Gastroesophageal sphincter (tissue), 4 donors: ENCODE data around the gene AUTS2. TPM values are rescaled to one million over a fixed set of nuclear protein-coding genes. Genes with fewer than 3 reads are reported as not detected.

ENCODE experiments used
- ATAC-seq: fragments of 150-250 bp; one replicate; pipeline ENCODE4 v1.9.1; 2016; ENCODE audit warnings: mild to moderate bottlenecking, moderate library complexity
- H3K27ac ChIP-seq, 4 donors: fragments of 200-600 bp; sonication (generic) in 3 of 4; 1 replicate in 3 of 4; 2 replicates in 1 of 4; pipeline ENCODE4 v1.5.1; 2016 to 2019
- H3K27me3 ChIP-seq: fragments of 200-600 bp; sonication (generic); one replicate; pipeline ENCODE4 v1.5.1; 2019
- H3K36me3 ChIP-seq, 2 donors: fragments of 200-600 bp; sonication (generic); one replicate each; pipeline ENCODE4 v1.5.1; 2019; ENCODE audit warnings: control low read depth in 1 of 2
- H3K4me1 ChIP-seq, 3 donors: fragments of 200-600 bp; sonication (generic); 1 replicate in 2 of 3; 2 replicates in 1 of 3; pipeline ENCODE4 v1.5.1; 2016 to 2019; ENCODE audit warnings: control low read depth in 2 of 3
- H3K4me3 ChIP-seq, 2 donors: fragments of 200-600 bp; sonication (generic); one replicate each; pipeline ENCODE4 v1.5.1; 2019; ENCODE audit warnings: mild to moderate bottlenecking in 1 of 2, moderate library complexity in 1 of 2
- H3K9me3 ChIP-seq, 3 donors: fragments of 200-600 bp; sonication (generic); one replicate each; pipeline ENCODE4 v1.5.1; 2017 to 2019; ENCODE audit warnings: control low read depth in 2 of 3
- CTCF ChIP-seq, 4 experiments: fragments of 200-600 bp in 2 of 4; fragments of 450-650 bp in 2 of 4; sonication (generic) in 1 of 4; IDR thresholded peaks; one replicate each; pipeline ENCODE4 v1.5.1; 2017 to 2019; ENCODE audit warnings: antibody characterized with exemption in 4 of 4, mild to moderate bottlenecking in 2 of 4, moderate library complexity in 2 of 4
- EP300 ChIP-seq: sonication (generic); formaldehyde crosslinking; IDR thresholded peaks from one replicate; pipeline ENCODE4 v1.6.1; 2017; ENCODE audit warnings: antibody characterized with exemption, mild to moderate bottlenecking
- POLR2A ChIP-seq, 2 donors: fragments of 450-650 bp; IDR thresholded peaks; one replicate each; pipeline ENCODE4 v1.6.1; 2017; ENCODE audit warnings: antibody characterized with exemption in 2 of 2, mild to moderate bottlenecking in 2 of 2, moderate library complexity in 1 of 2
- POLR2AphosphoS5 ChIP-seq: sonication (generic); formaldehyde crosslinking; IDR thresholded peaks from one replicate; pipeline ENCODE4 v1.6.1; 2017; ENCODE audit warnings: antibody characterized with exemption
- WGBS, 2 donors: methylation state at CpG; one replicate each; pipeline ENCODE4 v1.1.5; 2018; ENCODE audit warnings: low coverage in 1 of 2; 5-methylcytosine and 5-hydroxymethylcytosine counted together
- total RNA-seq, 4 donors: library from RNA; depleted of rRNA; stranded (reverse); fragments of >200 nt; gene quantifications; one replicate each; pipeline ENCODE4 v1.1.0, GENCODE V29; 2016

The AUTS2 gene
- total RNA-seq, 4 donors from 2014 or later = 12.2 to 48.7 (median 44.1) TPM

DNA sequence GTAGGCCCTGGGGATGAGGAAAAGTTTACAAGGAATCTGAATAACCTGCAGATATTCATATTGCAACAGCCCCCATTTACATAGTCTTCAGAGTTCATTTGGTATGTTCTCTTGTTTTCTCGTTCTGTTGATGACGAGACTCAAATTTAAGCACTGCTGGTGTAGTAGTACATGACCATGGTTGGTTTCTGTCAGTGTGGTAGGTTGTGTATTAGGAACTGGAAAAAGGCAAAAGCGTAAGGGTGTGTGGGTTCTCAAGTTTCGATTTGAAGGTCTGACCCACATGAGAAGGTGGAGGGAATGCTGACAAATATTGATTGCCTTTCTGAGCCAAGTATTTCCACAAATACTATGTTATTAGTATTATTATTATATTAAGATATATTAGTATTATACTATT lies 151.7 kb downstream of the AUTS2 start:
- no peak for ATAC-seq
- no peaks in the 10 kb centered on the region for H3K27me3 ChIP-seq
- H3K36me3 ChIP-seq = no peaks in the 10 kb centered on the region
- no peak overlapping the region for H3K27ac ChIP-seq
- no peaks in the 10 kb centered on the region for H3K9me3 ChIP-seq
- peaks cover 0 to 11% (median 0%) of the 10 kb centered on the region in 3 donors for H3K4me1 ChIP-seq
- WGBS, 2 donors = 96% methylated on average over 2 to 4 of the region's 4 CpGs
- H3K4me3 ChIP-seq = no peak overlapping the region
- no peak for TF ChIP-seq CTCF (IDR thresholded peaks at IDR 0.05)
- no peak for TF ChIP-seq POLR2A (IDR thresholded peaks at IDR 0.05)

- H3K4me3 ChIP-seq = no peak overlapping the region
- TF ChIP-seq POLR2A (IDR thresholded peaks at IDR 0.05) (no peak), POLR2AphosphoS5 (no peak), EP300 (no peak), CTCF (IDR thresholded peaks at IDR 0.05) (no peak)
- H3K9me3 ChIP-seq = no peaks in the 10 kb centered on the region
- no peak for ATAC-seq
- peaks cover 0 to 14% (median 0%) of the 10 kb centered on the region in 3 donors for H3K4me1 ChIP-seq
- no peaks in the 10 kb centered on the region for H3K27me3 ChIP-seq
- no peaks in the 10 kb centered on the region for H3K36me3 ChIP-seq
- no peak overlapping the region for H3K27ac ChIP-seq
- 83 to 100% methylated on average over 1 of the region's 1 CpG for WGBS, 2 donors
Measured at GRCh38 chr7:69751026-69751425, 152.8 kb downstream of the AUTS2 start.

- no peak overlapping the region for H3K4me3 ChIP-seq
- TF ChIP-seq EP300 = no peak
- TF ChIP-seq CTCF (IDR thresholded peaks at IDR 0.05) = no peak
- TF ChIP-seq POLR2AphosphoS5 = no peak
- H3K4me1 ChIP-seq = peaks cover 3 to 41% (median 8%) of the 10 kb centered on the region in 3 donors
- H3K27ac ChIP-seq = no peak overlapping the region
- no peak for ATAC-seq
- no peaks in the 10 kb centered on the region for H3K9me3 ChIP-seq
- H3K27me3 ChIP-seq = no peaks in the 10 kb centered on the region
- no peaks in the 10 kb centered on the region for H3K36me3 ChIP-seq
- WGBS, 2 donors = 22% methylated on average over 1 of the region's 2 CpGs; no CpG with 5 or more reads in 1 of the 2 donors
Measured at GRCh38 chr7:69753981-69754380, 155.7 kb downstream of the AUTS2 start.

- H3K4me1 ChIP-seq = peaks cover 3 to 41% (median 9%) of the 10 kb centered on the region in 3 donors
- WGBS, 2 donors = 91 to 95% methylated on average over 3 of the region's 3 CpGs
Measured at GRCh38 chr7:69754476-69754875, 156.2 kb downstream of the AUTS2 start.

More at GRCh38 chr7:69754476-69754875, 156.2 kb downstream of the AUTS2 start:
- Histone ChIP-seq H3K9me3 (no peaks in the 10 kb centered on the region), H3K27ac (no peak overlapping the region), H3K36me3 (no peaks in the 10 kb centered on the region), H3K27me3 (no peaks in the 10 kb centered on the region), H3K4me3 (no peak overlapping the region)
- no peak for TF ChIP-seq POLR2AphosphoS5
- TF ChIP-seq POLR2A (IDR thresholded peaks at IDR 0.05) = no peak
- TF ChIP-seq CTCF (IDR thresholded peaks at IDR 0.05) = no peak
- TF ChIP-seq EP300 = no peak
- ATAC-seq = no peak
